Inflammatory macrophage (primary cell): Measurements from ENCODE around the gene CD72.
"Not testable (repeated sequence)": the region's sequence is repeated elsewhere in the genome, so short reads cannot be mapped to it uniquely, and the experiment has no call there.

ENCODE experiments used
- DNase-seq, 2 donors: peaks; one replicate each; pipeline ENCODE4 v3.0.0-alpha.2; 2020 to 2022

Gene CD72

GRCh38 chr9:35649431-35650340 is 31.5 kb upstream of the CD72 start:
- DNase-seq = peak; percentile 52 to 79

DNA sequence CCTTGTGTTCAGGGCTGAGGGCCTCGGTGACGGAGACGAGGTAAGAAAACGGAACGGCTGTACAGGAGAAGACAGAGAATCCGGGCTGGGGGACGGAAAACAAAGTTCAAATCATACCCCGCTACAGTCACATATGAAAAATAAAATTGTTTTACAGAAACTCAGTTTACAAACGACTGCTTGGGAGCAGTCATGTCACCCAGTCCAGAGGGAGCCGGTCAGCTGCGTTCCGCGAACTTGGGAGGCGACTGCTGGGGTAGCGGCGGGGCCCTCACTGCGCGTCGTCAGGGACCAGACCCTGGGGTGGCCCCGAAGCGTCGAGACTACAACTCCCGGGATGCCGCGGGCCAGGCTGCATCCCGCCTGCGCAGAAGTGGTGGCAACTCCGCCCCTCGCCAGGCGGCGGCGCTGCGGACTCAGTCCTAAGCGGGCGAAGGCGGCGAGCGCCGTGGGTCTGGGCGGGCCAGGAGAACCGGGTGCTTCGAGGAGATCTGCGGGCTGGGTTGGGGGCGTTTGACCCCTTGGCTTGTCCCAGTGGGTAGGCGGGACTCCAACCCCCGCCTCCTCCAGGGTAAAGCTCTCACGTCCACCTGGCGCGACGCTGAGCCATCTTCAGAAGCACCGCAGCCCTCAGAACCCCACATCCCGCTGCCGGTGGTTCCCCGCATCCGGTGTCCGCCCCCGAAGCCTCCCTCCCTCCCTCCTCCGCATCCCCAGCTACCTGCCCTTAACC is 28.5 kb upstream of the CD72 start:
- DNase-seq = peak; percentile 92 to 94

DNA sequence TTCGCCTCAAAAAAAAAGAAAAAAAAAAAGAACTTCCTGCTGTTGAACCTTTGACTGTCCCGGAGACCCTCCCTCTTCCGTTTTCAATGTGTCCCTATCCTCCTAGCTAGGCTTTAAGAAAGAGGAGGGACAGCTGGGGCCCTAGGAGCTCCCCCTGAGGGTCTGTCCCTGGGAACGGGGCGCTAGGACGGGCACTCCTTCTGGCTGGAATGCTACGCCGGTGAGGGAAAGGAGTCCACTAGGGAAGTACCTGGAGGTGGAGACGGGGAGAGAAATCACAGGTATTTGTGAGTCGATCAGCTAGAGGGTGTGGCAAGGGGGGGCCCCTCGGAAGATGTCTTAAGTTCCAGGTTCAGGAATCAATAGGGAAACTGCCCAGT is 27.9 kb upstream of the CD72 start:
- DNase-seq = no peak

- not testable (repeated sequence) for DNase-seq
Observed at GRCh38 chr9:35645736-35646135, 27.5 kb upstream of the CD72 start.

DNA sequence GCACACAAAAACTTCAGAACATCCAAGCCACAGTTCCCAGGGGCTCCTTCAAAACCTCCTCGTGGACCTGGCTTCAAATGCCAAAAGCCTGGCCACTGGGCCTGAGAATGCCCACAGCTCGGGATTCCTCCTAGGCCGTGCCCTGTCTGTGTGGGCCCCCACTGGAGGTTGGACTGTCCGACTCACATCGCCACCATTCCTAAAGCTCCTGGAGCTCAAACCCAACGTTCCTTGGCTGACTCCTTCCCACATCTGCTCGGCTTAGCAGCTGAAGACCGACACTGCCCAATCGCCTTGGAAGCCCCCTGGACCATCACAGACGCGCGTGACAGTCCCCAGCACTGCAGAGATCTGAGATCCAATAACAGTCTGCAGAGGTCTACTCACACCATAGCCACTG is 24.8 kb upstream of the CD72 start:
- no peak for DNase-seq

DNA sequence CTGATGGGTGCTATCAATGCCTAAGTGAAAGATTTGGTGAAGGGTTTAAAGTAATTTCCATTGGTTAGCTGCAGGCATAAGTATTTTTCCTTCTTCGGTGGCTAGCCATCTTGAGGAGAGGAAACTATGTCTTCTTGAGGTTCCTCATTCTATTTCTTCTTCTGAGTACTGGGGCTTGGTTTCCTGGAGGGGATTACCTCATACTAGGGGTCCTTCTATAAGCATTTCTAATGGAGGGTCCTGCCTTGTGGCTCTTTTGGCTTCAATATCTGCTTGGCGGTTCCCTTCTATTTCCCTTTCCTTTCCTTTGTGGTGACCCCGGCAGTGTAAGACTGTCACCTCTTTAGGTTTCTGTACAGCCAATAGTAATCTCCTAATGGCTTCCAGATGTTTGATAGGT is 23.3 kb upstream of the CD72 start:
- DNase-seq = peak; percentile 0 to 29

- not testable (repeated sequence) for DNase-seq
Observed at GRCh38 chr9:35640431-35640830, 22.2 kb upstream of the CD72 start.

DNA sequence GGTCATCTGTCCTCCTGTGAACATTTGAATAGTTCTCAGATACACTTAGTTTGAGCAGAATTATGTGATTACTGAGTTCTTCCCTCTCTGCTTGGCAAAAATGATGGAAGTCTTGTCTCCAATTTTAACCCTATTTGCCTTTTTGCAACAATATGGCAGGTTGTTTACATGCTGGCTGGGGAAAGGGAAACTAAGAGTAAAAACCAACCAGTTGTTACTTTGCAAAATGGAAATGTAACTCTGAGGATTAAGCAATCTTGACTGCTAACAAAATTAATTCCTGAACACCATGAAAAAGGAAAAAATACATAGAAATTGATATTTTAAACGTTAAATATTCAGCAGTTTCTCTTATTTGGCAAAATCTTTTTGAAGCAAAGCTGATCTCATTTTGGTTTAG is 21.4 kb upstream of the CD72 start:
- no peak for DNase-seq

DNA sequence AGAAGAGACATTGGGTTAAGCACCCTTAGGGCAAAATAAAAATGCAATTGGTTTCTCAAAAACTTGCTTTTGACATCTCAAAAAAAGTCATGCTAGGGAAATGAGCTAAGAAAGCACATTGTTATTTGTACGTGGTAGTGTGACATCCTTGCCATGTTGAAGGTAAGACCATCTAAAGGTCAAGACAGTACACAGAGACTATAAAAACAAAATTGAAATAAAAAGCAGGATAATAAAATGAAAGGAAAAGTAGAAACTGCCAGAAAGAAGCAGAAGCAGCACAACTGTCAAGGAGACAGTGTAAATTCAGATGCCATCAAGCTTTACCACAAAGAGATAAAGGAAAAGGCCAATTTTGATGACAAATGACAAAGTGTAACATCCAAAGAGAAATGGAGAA is 21.0 kb upstream of the CD72 start:
- not testable (repeated sequence) for DNase-seq

- peak in 1 of 2 donors; percentile 0 for DNase-seq
Observed at GRCh38 chr9:35638751-35639150, 20.5 kb upstream of the CD72 start.

DNA sequence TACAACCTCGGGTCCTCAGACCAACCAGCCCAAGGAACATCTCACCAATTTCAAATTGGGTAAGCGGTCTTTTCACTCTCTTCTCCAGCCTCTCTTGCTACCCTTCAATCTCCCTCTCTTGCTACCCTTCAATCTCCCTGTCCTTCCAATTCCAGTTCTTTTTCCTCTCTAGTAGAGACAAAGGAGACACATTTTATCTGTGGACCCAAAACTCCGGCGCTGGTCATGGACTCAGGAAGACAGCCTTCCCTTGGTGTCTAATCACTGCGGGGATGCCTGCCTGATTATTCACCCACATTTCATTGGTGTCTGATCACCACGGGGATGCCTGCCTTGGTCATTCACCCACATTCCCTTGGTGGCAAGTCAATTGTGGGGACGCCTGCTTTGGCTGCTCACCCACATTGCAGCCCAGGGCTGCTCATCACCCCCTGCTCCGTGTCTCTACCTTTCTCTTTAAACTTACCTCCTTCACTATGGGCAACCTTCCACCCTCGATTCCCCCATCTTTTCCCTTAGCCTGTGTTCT is 19.3 kb upstream of the CD72 start:
- DNase-seq = not testable (repeated sequence)

DNA sequence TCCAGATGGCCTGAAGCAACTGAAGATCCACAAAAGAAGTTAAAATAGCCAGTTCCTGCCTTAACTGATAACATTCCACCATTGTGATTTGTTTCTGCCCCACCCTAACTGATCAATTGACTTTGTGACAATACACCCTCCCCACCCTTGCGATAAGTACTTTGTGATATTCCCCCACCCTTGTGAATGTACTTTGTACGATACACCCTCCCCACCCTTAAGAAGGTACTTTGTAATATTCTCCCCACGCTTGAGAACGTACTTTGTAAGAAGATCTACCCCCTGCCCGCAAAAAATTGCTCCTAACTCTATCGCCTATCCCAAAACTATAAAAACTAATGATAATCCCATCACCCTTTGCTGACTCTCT is 18.6 kb upstream of the CD72 start:
- DNase-seq = not testable (repeated sequence)

GRCh38 chr9:35636135-35636876 is 18.1 kb upstream of the CD72 start:
- peak; percentile 49 to 86 for DNase-seq

DNA sequence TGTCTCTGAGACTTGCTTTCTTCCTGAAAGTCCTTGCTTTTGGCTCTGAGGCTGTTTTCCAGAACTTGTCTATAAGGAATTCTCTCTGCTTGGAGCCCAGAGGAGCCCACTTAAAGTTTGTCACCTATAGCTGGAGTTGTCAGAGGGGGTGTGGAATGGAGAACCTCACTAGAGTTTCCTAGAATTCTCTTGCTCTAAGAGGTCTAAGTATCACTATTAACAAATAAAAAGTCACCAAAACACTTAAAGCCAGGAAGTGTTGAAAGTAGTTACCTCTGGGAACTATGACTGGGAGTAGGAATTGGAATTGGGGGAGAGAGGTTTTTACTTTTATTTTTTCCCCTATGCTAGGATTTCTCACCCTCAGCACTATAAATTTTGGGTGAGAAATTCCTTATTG is 17.5 kb upstream of the CD72 start:
- DNase-seq = peak; percentile 1 to 30

- DNase-seq = no peak
Observed at GRCh38 chr9:35629597-35629996, 11.4 kb upstream of the CD72 start.

DNA sequence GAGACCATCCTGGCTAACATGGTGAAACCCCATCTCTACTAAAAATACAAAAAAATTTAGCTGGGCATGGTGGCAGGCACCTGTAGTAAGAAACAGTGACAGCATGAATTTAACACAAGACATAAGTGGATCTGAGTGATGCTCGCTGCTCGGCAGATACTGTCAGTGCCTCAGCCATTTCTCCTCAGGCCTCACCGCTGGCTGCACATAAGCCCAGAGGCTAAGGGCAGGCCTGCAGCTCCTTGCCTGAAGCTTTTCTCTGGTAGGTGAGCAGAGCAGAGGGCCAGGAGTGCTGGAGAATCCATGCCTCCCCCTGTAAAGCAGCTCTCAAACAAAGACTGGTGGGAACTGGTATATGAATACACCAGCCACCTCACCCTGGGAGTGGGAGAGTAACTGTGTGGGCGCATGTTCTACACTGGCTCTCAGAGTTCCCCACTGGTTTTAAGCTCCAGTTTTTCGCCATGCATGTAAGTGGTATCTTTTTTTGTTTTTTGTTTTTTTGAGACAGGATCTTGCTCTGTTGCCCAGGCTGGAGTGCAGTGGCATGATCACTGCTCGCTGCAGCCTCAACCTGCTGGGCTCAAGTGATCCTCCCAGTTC is 10.3 kb upstream of the CD72 start:
- DNase-seq = peak in 1 of 2 donors; percentile 66

GRCh38 chr9:35627575-35627974 is 9.4 kb upstream of the CD72 start:
- DNase-seq = no peak

DNA sequence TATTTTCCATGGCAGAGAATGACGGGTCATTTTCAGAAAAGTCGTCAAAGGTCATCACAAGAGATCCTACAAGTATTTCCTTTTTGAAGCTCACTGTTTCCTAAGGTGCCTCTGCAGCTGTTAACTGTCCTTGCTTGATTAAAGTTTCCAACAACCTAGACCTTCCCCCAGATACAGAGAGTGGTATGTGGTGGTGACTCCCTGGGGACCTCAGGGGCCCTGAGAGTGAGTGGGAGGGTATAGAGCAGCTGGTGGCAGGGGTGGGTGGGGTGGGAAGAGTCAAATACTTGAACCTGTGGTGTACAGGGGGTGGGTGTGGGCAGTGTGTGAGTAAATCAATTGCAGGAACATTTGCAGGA is 1.6 kb upstream of the CD72 start:
- DNase-seq = no peak

DNA sequence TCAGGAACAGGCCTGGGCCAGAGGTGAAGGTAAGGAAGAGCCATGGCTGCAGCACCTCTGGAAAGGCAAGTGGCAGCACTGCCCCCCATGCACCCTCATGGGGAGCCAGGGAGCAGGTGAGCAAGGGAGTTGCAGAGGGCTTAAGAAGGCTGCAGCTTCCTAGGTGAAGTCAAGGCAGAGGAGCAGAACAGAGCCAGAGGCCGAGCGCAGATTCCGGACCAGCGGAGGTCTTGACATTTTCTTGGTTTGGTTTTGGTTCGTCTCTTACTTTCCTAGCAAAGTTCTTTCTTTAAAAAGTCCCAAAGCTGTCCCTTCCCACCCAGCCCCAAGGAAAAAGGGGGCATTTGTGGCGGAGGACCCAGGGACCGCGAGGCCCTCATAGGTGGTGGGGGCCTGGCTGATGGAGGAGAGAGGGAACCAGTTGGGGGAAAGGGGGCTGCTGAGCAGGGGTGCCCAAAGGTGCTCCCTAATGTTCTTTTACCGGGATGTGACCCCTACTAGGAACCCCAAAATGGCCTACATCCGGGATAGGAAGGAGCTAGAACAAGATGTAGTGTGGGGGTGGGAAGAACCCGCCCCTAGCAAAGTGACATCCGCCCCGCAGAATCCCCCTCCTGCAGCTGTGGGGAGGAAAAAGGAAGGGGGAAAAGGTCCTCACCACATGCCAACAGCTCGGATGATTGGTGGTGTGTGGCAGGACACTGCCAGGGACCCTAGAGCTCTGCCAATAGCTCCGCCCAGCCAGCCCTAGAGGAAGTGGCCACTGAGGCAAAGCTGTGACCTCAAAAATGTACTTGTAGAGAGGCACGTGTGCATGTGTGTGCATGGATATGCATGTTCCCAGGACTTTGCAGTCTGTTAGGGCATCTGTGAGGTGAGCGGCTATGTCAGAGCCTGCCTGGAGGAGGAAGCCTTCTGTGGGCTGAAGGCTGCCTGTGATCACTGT is 914 bp upstream of the CD72 start:
- peak; percentile 32 to 55 for DNase-seq

DNA sequence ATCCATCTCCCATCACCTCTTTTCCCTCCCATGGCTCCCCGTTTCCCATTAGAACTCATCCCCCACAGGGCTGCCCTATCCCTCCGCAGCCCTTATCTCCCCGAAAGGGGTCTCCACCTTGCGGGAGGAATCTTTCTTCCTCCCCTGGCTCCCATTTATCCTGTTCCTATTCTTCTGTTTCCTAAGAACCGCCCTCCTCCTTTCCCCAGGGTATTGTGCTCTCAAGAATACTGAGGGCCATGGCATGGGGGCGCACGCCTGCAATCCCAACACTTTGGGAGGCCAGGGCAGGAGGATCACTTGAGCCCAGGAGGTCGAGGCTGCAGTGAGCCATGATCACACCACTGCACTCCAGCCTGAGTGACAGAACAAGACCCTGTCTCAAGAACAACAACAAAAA is 665 bp downstream of the CD72 start:
- DNase-seq = no peak

GRCh38 chr9:35616681-35617459 is 1.3 kb downstream of the CD72 start:
- DNase-seq = peak; percentile 46 to 49
